Endothelial cell of hepatic sinusoid (primary cell): ENCODE results near the gene MBD5.

Source experiments
- in situ Hi-C: cut with HindIII; loops from 2 replicates; pipeline ENCODE4 v1.10.0; 2017; ENCODE audit warnings: low sequenced_read_pairs

The MBD5 gene

GRCh38 chr2:148512501-148512900 is 491.6 kb downstream of the MBD5 start:
- in situ Hi-C loops: no loop called here

- in situ Hi-C loops: no loop called here
Observed at GRCh38 chr2:148513427-148513826, 492.5 kb downstream of the MBD5 start.

- in situ Hi-C loops: no loop called here
Observed at GRCh38 chr2:148515120-148515519, 494.2 kb downstream of the MBD5 start.

GRCh38 chr2:148515976-148516375 is 495.1 kb downstream of the MBD5 start:
- in situ Hi-C loops: no loop called here

GRCh38 chr2:148517296-148517695 is 496.4 kb downstream of the MBD5 start:
- in situ Hi-C loops: no loop called here

GRCh38 chr2:148517822-148518221 is 496.9 kb downstream of the MBD5 start:
- in situ Hi-C loops: no loop called here

GRCh38 chr2:148519013-148519412 is 498.1 kb downstream of the MBD5 start:
- in situ Hi-C loops: no loop called here

- in situ Hi-C loops: no loop called here
Observed at GRCh38 chr2:148521181-148521580, 500.3 kb downstream of the MBD5 start.

GRCh38 chr2:148523315-148523714 is 502.4 kb downstream of the MBD5 start:
- in situ Hi-C loops: no loop called here

GRCh38 chr2:148524519-148524919 is 503.6 kb downstream of the MBD5 start:
- in situ Hi-C loops: no loop called here

- in situ Hi-C loops: no loop called here
Observed at GRCh38 chr2:148525130-148525529, 504.2 kb downstream of the MBD5 start.

- in situ Hi-C loops: no loop called here
Observed at GRCh38 chr2:148526509-148527346, 505.8 kb downstream of the MBD5 start.

- in situ Hi-C loops: no loop called here
Observed at GRCh38 chr2:148527488-148528340, 506.8 kb downstream of the MBD5 start.

GRCh38 chr2:148528356-148529064 is 507.6 kb downstream of the MBD5 start:
- in situ Hi-C loops: no loop called here

GRCh38 chr2:148529745-148530144 is 508.9 kb downstream of the MBD5 start:
- in situ Hi-C loops: no loop called here

- in situ Hi-C loops: no loop called here
Observed at GRCh38 chr2:148530350-148530749, 509.5 kb downstream of the MBD5 start.

- in situ Hi-C loops: no loop called here
Observed at GRCh38 chr2:148531235-148531634, 510.3 kb downstream of the MBD5 start.

GRCh38 chr2:148531669-148532428 is 511.0 kb downstream of the MBD5 start:
- in situ Hi-C loops: no loop called here

GRCh38 chr2:148533004-148533403 is 512.1 kb downstream of the MBD5 start:
- in situ Hi-C loops: no loop called here

GRCh38 chr2:148533685-148534084 is 512.8 kb downstream of the MBD5 start:
- in situ Hi-C loops: no loop called here
